Activated CD8-positive, alpha-beta memory T cell treated with anti-CD3 and anti-CD28 coated beads, Interleukin-2, amount 50 U/mL, for 1 hour (primary cell): ENCODE results near the gene SCARB1.

Experiments
- DNase-seq: peaks from one replicate; pipeline ENCODE4 v3.0.0-alpha.2; 2020; ENCODE audit errors: extremely low read depth

SCARB1 gene

GRCh38 chr12:124747426-124748161 lies 116.1 kb downstream of the SCARB1 start:
- no peak for DNase-seq

- DNase-seq: no peak
Measured at GRCh38 chr12:124746649-124747425, 116.8 kb downstream of the SCARB1 start.

- no peak for DNase-seq
Measured at GRCh38 chr12:124745891-124746570, 117.6 kb downstream of the SCARB1 start.

GRCh38 chr12:124745465-124745890 lies 118.2 kb downstream of the SCARB1 start:
- no peak for DNase-seq

- no peak for DNase-seq
Measured at GRCh38 chr12:124744659-124745464, 118.8 kb downstream of the SCARB1 start.

GRCh38 chr12:124744273-124744640 lies 119.4 kb downstream of the SCARB1 start:
- no peak for DNase-seq

- no peak for DNase-seq
Measured at GRCh38 chr12:124743479-124744272, 120.0 kb downstream of the SCARB1 start.

GRCh38 chr12:124742678-124743077 lies 121.0 kb downstream of the SCARB1 start:
- no peak for DNase-seq

GRCh38 chr12:124742111-124742510 lies 121.6 kb downstream of the SCARB1 start:
- DNase-seq: no peak

- no peak for DNase-seq
Measured at GRCh38 chr12:124741211-124741610, 122.5 kb downstream of the SCARB1 start.

- no peak for DNase-seq
Measured at GRCh38 chr12:124740691-124741137, 123.0 kb downstream of the SCARB1 start.

GRCh38 chr12:124739953-124740561 lies 123.6 kb downstream of the SCARB1 start:
- no peak for DNase-seq

GRCh38 chr12:124738636-124739467 lies 124.8 kb downstream of the SCARB1 start:
- no peak for DNase-seq

GRCh38 chr12:124737772-124738635 lies 125.7 kb downstream of the SCARB1 start:
- no peak for DNase-seq

- DNase-seq: no peak
Measured at GRCh38 chr12:124737040-124737419, 126.6 kb downstream of the SCARB1 start.

GRCh38 chr12:124736115-124737039 lies 127.3 kb downstream of the SCARB1 start:
- DNase-seq: no peak

GRCh38 chr12:124734224-124734788 lies 129.4 kb downstream of the SCARB1 start:
- DNase-seq: no peak
